Stimulated activated CD8-positive, alpha-beta memory T cell treated with anti-CD3 and anti-CD28 coated beads, Interleukin-7, amount 100 ng/mL, for 48 hours (primary cell): Measurements from ENCODE around the gene PLOD3.
A peak's percentile ranks its signal among the peaks of the same experiment; 100 is the strongest.
"Not testable (repeated sequence)": the region's sequence is repeated elsewhere in the genome, so short reads cannot be mapped to it uniquely, and the experiment has no call there.

Source experiments
- DNase-seq, 2 donors: peaks; one replicate each; pipeline ENCODE4 v3.0.0-alpha.2; 2020; ENCODE audit warnings: low read depth in 1 of 2; ENCODE audit errors: extremely low read depth in 1 of 2

Gene PLOD3, protein sequence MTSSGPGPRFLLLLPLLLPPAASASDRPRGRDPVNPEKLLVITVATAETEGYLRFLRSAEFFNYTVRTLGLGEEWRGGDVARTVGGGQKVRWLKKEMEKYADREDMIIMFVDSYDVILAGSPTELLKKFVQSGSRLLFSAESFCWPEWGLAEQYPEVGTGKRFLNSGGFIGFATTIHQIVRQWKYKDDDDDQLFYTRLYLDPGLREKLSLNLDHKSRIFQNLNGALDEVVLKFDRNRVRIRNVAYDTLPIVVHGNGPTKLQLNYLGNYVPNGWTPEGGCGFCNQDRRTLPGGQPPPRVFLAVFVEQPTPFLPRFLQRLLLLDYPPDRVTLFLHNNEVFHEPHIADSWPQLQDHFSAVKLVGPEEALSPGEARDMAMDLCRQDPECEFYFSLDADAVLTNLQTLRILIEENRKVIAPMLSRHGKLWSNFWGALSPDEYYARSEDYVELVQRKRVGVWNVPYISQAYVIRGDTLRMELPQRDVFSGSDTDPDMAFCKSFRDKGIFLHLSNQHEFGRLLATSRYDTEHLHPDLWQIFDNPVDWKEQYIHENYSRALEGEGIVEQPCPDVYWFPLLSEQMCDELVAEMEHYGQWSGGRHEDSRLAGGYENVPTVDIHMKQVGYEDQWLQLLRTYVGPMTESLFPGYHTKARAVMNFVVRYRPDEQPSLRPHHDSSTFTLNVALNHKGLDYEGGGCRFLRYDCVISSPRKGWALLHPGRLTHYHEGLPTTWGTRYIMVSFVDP

DNA sequence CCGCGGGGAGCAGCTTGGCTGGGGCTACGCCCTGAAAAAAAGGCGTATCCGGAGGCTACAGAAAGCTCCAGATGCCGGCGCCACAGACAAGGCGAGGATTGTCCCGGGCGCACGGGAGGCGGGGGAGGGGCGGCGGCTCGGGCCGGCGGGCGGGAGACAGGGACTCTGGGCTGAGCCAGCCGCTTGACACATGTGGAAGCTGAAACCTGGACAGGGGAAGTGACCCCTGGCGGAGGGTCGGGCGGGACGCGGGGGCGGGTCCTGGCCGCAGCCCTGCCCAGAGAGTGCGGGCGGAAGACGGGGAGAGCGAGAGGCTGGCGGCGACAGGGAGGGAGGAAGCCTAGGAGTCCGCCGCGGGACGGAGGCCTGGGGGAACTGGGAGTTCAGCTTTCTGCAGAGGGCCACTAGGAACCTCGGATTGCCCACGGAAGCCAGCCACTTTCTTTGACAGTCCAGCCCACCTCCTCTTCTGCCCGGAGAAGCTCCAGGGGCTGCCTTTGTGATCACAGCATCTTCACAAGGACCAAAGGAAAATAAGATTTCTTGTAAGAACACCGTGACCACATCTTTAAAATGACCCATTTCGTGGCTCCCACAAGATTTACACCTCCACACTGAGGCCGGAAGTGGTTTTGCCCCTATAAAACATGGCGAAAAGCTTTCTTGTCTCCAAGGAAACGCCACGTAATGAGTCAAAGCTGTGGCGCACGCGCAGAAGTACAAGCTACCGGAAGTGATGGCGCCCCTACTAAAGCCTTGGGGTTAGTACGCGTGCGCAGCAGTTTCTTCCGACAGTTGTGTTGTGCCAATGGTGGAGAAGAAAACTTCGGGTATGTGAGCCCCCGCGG lies at the start of gene PLOD3, which contains the start of gene ZNHIT1:
PLOD3 (minus strand) TSS at position 194 of the 848 bp plus-strand sequence. CDS start 307 bp downstream, outside the sequence.
ZNHIT1 (plus strand) TSS at position 778 of the 848 bp plus-strand sequence; CDS start at position 809, 31 bp downstream.
- peak; percentile 86 to 93 for DNase-seq

DNA sequence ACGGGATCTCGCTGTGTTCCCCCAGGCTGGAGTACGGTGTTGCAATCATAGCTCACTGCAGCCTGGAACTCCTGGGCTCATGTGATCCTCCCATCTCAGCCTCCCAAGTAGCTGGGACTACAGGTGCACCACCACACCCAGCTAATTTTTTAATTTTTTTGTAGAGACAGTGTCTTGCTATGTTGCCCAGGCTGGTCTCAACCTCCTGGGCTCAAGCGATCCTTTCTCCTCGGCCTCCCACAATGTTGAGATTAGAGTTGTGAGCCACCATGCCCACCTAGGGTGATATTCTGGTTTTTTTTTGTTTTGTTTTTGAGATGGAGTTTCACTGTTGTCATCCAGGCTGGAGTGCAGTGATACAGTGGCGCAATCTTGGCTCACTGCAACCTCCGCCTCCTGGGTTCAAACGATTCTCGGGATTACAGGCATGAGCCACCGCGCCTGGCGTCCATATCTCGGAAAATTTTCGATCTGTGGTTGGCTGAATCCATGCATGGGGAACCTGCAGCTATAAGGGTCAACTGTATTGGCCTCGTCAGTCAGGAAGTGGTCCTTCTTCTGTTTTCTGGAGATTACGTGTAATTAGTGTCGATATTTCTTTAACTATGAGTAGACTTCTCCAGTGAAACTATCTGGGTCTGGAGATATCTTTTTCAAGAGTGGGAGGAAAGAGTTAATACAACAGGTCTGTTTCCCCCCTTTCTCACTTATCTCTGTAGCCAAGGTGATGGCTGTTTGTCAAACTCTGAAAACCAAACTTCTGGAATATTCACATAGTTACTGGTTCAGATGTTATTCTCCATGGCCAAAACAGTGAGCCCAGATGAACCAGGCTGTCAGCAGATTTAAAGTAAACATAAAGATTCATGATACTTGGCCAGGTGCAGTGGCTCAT lies 48.5 kb upstream of the PLOD3 start:
- DNase-seq: no peak

DNA sequence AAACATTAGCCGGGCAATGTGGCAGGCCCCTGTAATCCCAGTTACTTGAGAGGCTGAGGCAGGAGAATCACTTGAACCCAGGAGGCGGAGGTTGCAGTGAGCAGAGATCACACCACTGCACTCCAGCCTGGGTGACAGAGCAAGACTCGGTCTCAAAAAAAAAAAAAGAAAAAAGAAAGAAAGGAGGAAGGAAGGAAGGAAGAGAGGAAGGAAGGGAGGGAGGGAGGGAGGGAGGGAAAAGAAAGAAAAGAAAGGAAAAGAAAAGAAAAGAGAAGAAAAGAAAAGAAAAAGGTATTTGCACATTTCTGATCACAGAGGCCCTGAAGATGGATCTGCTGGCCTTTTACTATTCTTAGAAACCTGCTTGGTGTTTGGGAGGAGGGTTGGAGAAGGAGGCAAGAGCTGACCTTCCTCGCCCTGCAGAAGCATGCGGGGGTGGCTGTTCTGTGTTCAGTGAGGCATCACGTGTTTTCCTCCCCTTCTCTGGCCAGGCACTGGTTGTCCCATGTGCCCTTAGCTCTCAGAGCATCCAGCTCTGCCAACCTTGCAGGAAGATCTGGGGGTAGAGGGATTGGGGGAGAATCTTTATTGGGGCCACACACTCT lies 46.8 kb upstream of the PLOD3 start:
- not testable (repeated sequence) for DNase-seq

DNA sequence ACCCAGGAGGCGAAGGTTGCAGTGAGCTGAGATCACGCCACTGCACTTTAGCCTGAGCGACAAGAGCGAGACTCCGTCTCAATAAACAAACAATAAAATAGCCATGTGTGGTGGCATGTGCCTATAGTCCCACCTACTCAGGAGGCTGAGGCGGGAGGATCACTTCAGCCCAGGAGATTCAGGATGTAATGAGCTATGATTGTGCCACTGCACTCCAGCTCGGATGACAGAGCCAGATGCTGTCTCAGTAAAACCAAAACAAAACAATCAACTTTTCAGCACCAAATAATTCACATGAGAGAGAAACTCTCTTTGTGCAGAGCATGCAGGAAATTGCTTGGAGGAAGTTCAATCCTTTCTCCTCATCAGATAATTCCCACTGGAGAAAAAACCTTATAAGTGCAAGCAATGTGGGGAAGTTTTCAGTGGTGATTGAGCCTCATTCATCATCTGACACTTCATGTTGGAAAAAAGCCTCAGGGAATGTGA lies 40.9 kb upstream of the PLOD3 start:
- no peak for DNase-seq

DNA sequence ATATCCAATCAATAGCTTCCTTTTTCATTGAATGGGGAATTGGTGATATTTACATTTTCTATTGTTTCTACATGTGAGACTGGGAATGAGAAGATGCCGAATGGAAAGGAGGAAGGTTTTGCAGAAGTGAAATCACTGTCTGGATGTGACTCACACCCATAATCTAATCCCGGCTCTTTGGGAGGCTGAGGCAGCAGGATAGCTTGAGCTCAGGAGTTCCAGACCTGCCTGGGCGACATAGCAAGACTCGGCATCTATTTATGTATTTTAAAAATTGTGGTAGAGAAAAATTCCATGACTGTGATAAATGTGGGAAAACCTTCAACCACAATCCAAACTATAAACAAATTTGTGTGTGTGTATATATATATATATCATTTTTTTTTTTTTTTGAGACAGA lies 38.4 kb upstream of the PLOD3 start:
- DNase-seq: no peak

DNA sequence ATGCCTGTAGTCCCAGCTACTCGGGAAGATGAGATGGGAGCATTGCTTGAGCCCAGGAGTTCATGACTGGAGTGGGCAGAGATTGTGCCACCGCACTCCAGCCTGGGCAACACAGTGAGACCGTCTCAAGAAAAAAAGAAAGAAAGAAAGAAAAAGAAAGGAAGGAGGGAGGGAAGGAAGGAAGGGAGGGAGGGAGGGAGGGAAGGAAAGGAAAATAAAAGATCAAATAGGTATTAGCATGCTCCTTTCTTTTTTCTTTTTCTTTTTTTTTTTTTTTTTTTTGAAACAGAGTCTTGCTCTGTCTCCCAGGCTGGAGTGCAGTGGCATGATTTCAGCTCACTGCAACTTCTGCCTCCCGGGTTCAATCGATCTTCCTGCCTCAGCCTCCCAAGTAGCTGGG lies 35.8 kb upstream of the PLOD3 start:
- DNase-seq: not testable (repeated sequence)

DNA sequence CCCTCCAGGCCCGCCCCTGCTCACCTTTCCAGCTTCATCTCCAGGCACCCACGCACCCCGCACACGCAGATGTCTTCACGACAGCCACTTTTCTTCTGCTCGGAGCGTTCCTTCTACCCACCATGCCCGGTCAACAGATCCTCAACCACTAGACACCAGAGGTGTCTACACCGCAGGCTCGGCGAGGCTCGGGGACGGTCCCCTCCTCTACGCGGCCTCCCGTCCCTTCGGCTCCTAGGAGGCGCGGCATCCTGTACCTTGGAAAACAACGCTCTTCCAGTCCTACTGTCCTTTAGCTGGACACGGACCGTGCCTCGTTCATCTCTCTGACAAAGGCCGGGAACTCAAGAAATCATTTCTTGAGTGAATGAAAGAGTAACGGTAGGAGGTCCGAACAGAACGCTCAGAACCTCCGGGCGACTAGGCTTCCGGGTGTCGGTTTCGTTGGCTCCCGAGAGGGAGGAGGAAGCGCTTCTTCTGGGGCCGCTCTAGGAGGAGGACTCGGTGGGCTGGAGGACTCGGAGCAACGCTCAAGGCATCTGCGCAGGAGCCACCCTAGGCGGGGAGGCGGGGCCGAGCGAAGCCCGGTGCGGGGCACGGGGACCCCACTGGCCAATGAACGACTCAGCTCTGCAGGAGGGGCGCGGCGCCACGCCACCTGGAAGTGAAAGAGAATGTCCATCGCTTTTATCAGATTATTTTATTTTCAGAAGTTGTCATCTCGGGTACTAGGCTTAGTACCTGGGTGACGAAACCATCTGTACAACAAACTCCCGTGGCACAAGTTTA lies 34.7 kb upstream of the PLOD3 start:
- peak; percentile 96 to 99 for DNase-seq

DNA sequence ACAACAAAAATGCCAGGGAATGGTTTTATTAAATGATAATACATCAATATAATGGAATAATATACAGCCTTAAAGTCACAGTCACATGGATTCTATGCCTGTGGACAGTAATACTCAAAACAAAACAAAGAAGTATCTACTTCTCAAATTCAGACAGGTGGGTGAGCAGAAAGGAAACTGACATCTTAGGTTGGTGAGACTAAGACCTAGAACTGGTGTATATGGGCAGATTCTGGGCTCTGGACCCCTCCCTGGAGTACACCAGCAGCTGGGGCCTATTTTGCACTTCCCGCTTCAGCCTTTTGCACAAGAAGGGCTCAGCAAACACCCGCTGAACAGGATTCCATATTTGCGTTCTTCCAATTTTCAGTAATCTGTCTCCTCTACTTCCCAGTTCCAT lies 32.9 kb upstream of the PLOD3 start:
- no peak for DNase-seq

DNA sequence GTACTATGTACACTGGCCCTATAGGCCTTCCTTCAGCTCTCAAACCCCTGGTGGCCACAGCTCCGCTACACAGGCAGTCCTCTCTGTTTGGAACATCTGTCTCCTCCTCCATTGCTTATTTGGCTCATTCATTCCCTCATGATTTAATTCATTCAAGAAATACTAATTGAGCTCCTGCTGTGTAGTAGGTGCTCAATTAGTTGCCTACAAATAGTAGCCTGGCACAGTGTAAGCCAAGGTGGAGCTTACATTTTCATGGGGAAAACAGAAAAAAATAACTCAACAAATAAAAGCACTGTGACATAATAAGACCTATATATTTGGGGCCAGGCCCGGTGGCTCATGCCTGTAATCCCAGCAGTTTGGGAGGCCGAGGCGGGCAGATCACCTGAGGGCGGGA lies 30.9 kb upstream of the PLOD3 start:
- no peak for DNase-seq

DNA sequence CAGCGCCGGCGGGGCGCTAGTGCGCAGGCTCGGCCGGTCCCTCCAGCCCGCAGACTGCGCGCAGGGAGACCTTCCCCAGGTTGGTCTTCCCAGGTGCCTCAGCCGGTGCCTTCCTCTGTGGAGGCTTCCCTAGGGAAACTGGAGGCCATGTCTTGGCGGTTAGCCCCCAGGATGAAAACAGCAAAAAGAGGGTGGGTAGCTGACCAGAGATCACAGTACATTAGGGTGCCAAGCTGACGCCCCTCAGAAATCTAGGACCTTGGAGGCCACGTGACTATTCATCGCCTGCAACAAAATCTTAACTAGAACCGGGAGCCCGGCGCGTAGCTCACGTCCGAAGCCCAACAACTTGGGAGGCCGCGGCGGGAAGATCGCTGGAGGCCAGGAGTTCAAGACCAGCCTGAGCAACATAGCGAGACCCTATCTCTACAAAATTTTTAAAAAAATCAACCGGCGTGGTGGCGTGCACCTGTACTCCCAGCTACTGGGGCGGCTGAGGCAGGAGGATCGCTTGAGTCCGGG lies 27.8 kb upstream of the PLOD3 start:
- DNase-seq: no peak

DNA sequence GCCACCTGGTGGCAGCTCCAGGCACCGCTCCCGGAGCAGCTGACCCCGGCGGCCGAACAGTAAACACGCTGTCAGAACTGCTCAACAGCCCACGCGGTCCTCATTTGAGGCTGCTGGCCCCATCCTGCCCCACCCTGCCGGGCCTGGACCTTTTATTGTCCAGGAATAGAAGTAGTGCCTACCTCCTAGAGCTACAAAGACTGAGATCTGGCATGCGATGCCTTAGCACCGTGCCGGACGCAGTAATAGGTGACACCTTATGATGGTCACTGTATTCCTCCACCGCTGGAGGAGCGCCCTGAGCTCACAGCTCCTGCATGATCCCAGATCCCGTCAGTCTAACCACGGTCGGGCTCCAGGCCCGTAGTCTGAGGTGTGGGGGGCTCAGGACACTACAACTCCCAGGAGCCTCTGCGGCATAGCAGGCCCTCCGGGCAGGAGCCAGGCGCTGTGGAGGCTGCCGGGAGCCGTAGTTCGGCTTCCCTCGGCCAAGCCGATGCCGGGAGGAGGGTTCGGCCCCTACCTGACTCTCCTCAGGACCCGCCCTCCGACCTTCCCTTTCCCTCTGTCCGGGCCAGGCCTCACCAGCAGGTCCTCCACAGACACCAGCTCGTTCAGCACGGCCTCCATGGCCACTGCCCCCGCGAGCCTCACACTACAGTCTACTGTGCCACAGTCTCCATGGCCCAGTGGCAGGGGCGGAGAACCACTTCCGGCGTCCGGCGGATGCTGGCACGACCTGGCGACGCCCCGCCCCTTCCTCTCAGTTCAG lies 27.2 kb upstream of the PLOD3 start, which contains the start of gene FIS1:
FIS1 (minus strand) TSS at position 707 of the 772 bp plus-strand sequence; CDS start at position 630, 77 bp downstream.
- peak; percentile 89 to 92 for DNase-seq

DNA sequence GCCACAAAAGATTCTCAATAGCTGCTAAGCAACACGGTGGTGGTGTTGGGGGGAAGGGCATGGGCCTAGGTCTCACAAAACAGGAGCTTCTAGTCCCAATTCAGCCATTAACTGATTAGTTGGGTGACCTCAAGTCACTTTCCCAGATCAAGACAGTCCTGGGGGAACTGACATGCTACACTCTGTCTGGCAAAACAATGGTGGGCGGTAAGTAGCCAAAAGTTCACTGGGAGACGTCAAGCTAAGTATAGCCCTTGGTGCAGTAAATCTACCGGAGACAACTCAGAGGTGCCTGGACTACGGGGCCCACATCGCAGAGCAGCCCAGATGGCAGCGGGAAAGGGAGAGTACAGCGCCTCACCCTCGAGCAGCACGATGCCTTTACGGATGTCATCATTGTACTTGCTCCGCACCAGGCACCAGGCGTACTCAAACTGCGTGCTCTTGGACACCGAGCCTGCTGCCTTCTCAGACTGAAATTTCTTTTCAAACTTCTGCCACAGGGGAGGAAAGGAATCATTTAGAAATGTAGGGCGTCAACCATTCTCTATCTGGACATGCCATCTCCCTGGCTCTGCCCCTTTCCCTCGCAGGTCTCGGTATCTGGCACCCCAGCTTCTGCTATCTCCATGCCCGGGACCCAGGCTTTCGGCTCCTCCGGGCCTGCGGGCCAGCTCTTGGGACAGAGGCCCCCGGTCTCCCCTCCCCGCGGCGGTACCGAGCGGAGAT lies 26.4 kb upstream of the PLOD3 start:
- no peak for DNase-seq

DNA sequence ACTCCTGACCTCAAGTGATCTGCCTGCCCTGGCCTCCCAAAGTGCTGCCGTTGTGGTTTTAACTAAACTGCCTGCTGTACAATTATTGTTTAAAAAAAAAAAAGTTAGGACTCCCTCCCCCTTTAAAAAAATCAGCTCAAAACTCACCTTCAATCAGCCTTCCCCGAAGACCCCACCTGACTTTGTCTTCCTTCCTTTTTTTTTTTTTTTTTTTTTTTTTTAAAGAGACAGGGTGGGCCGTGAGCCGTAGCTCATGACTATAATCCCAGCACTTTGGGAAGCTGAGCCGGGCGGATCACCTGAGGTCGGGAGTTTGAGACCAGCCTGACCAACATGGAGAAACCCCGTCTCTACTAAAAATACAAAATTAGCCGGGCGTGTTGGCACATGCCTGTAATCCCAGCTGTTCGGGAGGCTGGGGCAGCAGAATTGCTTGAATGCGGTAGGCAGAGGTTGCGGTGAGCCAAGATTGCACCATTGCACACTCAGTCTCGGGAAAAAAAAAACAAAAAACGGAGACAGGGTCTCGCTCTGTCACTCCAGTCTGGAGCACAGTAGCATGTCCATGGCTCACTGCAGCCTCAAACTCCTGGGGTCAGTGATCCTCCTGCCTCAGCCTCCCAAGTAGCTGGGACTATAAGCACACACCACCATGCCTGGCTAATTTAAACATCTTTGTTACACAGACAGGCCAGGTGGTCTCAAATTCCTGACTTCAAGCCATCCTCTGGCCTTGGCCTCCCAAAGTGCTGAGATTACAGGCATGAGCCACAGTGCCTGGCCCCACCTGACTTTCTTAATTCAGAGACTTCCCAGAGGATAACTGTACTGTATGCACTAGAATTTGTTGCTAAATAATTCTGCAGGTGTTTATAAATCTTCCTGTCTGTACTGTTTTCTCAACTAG lies 24.3 kb upstream of the PLOD3 start:
- no peak for DNase-seq

DNA sequence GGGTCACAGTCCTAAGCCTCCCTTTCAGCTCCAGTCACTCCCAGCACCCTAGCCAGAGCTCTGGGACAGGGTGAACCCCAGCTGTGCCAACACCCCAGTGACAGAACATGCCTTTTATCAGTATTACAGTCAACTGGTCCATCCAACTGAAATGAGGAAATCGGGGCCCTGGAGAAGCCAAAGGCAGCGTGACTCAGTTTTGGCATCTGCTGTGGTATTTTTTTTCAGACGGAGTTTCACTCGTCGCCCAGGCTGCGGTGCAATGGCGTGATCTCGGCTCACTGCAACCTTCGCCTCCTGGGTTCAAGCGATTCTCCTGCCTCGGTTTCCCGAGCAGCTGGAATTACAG lies 23.6 kb upstream of the PLOD3 start:
- DNase-seq: no peak

DNA sequence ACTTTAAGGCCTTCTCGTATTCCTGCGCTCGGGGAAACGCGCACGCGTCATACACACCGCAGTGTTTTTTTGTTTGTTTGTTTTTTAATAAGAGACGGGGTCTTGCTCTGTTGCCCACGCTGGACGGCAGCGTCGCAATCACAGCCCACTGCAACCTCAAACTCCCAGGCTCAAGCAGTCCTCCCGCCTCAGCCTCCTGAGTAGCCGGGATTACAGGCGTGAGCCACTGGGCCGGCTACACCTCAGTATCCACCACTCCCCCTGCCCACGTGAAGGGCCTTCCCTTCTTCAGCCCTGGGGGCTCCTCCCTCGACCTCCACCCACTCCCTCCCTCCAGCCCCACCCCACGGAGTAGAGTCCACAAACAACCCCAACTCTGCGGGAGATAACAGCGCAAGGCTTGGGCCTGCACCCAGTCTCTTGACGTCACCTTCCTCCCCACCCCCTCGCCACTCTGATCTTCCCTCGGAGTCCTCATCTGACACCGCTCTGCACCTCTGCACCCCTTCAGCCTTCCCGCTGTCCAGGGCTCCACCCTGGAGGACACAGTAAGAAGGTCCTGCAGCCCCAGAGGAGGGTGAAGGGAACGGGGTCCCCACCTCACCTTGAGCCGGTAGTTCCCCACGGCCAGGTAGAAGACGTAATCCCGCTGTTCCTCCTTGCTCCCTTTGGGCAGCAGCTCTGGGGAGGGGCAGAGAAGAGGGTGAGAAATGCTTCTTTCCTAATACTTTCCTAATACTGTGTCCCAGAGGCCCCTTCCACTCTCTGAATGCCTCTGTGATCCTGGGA lies 23.0 kb upstream of the PLOD3 start:
- DNase-seq: no peak

DNA sequence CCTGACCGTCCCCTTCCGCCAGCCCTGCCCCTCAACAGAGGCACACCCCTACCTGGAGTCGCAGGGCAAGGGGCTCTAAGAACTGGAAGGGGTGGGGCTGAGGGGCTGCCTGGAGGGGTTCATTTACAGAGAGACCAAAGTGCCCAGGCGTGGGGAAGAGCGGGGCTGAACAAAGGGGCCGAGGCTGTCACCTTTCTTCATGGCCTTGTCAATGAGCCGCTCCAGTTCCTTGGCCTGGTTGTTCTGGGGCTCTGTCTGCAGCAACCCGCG lies 22.5 kb upstream of the PLOD3 start:
- DNase-seq: no peak
